Testis (tissue), 2 donors: ENCODE results near the gene CSHL1.
A peak's percentile ranks its signal among the peaks of the same experiment; 100 is the strongest.

ENCODE experiments used
- POLR2A ChIP-seq: fragments of 450-650 bp; IDR thresholded peaks from one replicate; pipeline ENCODE4 v1.6.1; 2017; ENCODE audit warnings: antibody characterized with exemption, mild to moderate bottlenecking, moderate library complexity
- TF ChIP-seq, protein P1 (sequence below), 3 experiments: fragments of 450-650 bp in 2 of 3; fragments of 200-600 bp in 1 of 3; sonication (generic) in 1 of 3; IDR thresholded peaks; one replicate each; pipeline ENCODE4 v1.5.1; 2016 to 2019; ENCODE audit warnings: antibody characterized with exemption in 3 of 3, mild to moderate bottlenecking in 2 of 3, moderate library complexity in 1 of 3

DNA sequence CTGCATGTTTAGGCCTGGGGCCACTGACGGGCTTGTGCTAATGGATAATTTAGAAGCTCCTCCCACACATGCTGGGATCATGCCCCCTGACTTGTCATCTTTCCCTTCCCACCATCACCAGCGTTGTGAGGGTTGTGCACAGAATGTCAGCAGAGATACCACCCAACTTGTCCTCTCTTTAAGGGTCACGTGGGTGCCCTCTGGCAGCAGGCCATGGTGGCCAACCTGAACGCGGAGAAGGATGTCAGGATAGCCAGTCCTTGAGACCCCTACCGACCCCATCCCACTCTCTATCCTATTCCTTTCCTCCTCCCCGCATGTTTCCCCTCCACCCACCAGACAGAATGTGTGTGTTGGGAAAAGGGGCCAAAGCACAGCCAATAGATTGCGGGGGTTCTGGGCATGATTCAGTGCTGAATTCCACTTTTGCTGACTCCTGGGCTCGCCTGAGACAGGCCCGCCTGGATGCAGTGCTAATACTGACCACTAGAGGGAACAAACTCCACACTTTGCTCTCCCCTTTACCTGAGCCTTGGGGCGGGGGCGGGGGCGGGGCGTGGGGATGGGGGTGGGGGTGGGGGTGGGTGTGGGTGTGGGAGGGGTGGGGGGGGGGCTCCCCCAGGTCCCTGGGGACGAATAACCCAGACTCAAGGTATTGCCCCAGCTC is 29.0 kb downstream of the CSHL1 start, which contains the start of gene GH2:
- TF ChIP-seq POLR2A, result no peak
- TF ChIP-seq, protein P1, sequence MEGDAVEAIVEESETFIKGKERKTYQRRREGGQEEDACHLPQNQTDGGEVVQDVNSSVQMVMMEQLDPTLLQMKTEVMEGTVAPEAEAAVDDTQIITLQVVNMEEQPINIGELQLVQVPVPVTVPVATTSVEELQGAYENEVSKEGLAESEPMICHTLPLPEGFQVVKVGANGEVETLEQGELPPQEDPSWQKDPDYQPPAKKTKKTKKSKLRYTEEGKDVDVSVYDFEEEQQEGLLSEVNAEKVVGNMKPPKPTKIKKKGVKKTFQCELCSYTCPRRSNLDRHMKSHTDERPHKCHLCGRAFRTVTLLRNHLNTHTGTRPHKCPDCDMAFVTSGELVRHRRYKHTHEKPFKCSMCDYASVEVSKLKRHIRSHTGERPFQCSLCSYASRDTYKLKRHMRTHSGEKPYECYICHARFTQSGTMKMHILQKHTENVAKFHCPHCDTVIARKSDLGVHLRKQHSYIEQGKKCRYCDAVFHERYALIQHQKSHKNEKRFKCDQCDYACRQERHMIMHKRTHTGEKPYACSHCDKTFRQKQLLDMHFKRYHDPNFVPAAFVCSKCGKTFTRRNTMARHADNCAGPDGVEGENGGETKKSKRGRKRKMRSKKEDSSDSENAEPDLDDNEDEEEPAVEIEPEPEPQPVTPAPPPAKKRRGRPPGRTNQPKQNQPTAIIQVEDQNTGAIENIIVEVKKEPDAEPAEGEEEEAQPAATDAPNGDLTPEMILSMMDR (IDR thresholded peaks at IDR 0.05), result peak; percentile 41 to 70 (median 51)
